RWPE2 (cell line): ENCODE results near the gene CD79B.
"Not testable (repeated sequence)": the region's sequence is repeated elsewhere in the genome, so short reads cannot be mapped to it uniquely, and the experiment has no call there.

Experiments used
- ATAC-seq: fragments of 200-7000 bp; cut with Tn5 transposase; 3 replicates; pipeline ENCODE4 v1.9.1; 2021; ENCODE audit warnings: low read depth
- DNase-seq: peaks from one replicate; pipeline ENCODE4 v3.0.0-alpha.2; 2020; ENCODE audit warnings: low spot score
- H3K27ac ChIP-seq: fragments of 450-650 bp; 2 replicates; pipeline ENCODE4 v1.5.1; 2017; ENCODE audit warnings: mild to moderate bottlenecking; ENCODE audit not compliant: poor library complexity, severe bottlenecking
- H3K27me3 ChIP-seq: fragments of 250-450 bp; sonication (Bioruptor Pico); 2 replicates; pipeline ENCODE4 v1.5.1; 2021; ENCODE audit warnings: mild to moderate bottlenecking, moderate library complexity; ENCODE audit not compliant: insufficient read depth, poor library complexity, severe bottlenecking
- H3K36me3 ChIP-seq: fragments of 250-450 bp; sonication (Bioruptor Pico); 2 replicates; pipeline ENCODE4 v1.5.1; 2020; ENCODE audit warnings: low read depth, mild to moderate bottlenecking, moderate library complexity
- H3K4me1 ChIP-seq: fragments of 250-450 bp; sonication (Bioruptor Pico); 2 replicates; pipeline ENCODE4 v1.5.1; 2021; ENCODE audit warnings: mild to moderate bottlenecking, moderate library complexity; ENCODE audit not compliant: insufficient read depth, poor library complexity, severe bottlenecking
- H3K4me3 ChIP-seq: fragments of 250-450 bp; sonication (Bioruptor Pico); 2 replicates; pipeline ENCODE4 v1.5.1; 2021; ENCODE audit warnings: mild to moderate bottlenecking, moderate library complexity; ENCODE audit not compliant: severe bottlenecking
- H3K9me3 ChIP-seq: fragments of 250-450 bp; sonication (Bioruptor Pico); 2 replicates; pipeline ENCODE4 v1.5.1; 2021; ENCODE audit warnings: mild to moderate bottlenecking, moderate library complexity; ENCODE audit not compliant: severe bottlenecking
- TF ChIP-seq, protein P1 (sequence below): fragments of 450-650 bp; IDR thresholded peaks from one replicate; pipeline ENCODE4 v1.5.1; 2017; ENCODE audit warnings: mild to moderate bottlenecking, moderate library complexity; ENCODE audit not compliant: poor library complexity, severe bottlenecking

Gene CD79B

DNA sequence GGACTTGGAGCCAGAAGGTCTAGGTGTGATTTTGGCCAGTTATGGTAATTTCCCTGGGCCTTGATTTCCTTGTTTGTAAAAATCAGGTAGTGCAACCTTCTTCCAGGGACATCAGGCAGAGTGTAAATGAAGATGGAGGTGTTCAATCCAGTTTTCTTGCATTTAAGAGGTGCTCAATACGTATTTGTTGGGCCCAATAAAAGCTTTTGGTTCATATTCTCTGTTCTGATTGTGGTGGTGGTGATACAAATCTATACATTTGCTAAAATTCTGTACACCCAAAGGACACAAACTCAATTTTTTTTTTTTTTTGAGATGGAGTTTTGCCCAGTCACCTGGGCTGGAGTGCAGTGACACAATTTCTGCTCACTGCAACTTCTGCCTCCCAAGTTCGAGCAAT, 6.0 kb downstream of the CD79B start:
- DNase-seq = no peak
- Histone ChIP-seq H3K36me3 (no peaks in the 10 kb centered on the region), H3K4me3 (no peak overlapping the region), H3K27ac (no peak overlapping the region), H3K4me1 (no peaks in the 10 kb centered on the region), H3K9me3 (no peaks in the 10 kb centered on the region), H3K27me3 (no peaks in the 10 kb centered on the region)
- TF ChIP-seq, protein P1, sequence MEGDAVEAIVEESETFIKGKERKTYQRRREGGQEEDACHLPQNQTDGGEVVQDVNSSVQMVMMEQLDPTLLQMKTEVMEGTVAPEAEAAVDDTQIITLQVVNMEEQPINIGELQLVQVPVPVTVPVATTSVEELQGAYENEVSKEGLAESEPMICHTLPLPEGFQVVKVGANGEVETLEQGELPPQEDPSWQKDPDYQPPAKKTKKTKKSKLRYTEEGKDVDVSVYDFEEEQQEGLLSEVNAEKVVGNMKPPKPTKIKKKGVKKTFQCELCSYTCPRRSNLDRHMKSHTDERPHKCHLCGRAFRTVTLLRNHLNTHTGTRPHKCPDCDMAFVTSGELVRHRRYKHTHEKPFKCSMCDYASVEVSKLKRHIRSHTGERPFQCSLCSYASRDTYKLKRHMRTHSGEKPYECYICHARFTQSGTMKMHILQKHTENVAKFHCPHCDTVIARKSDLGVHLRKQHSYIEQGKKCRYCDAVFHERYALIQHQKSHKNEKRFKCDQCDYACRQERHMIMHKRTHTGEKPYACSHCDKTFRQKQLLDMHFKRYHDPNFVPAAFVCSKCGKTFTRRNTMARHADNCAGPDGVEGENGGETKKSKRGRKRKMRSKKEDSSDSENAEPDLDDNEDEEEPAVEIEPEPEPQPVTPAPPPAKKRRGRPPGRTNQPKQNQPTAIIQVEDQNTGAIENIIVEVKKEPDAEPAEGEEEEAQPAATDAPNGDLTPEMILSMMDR = no peak
- no peak for ATAC-seq

DNA sequence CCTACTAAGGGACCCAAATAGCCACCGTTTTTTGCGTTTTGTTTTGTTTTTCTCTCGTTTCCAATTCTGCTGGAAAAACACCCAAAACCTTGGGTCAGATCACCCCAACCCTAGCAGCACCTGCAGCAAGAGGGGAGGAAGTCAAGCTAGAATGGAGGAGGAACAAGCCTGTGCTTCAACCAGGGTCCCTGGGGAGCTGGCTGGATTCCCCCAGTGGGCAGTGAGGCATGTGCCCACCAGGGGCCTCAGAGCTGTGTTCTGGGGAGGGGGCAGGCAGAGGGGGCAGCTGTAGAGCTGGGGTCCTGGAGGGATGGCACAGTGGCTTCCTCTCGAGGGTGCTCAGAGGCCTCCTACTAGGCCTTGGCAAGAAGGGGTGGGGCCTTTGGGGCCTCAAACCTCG, 6.5 kb downstream of the CD79B start:
- ATAC-seq = no peak
- H3K9me3 ChIP-seq = no peaks in the 10 kb centered on the region
- H3K36me3 ChIP-seq = no peaks in the 10 kb centered on the region
- H3K4me1 ChIP-seq = no peaks in the 10 kb centered on the region
- H3K4me3 ChIP-seq = no peak overlapping the region
- TF ChIP-seq, protein P1 = no peak
- H3K27ac ChIP-seq = no peak overlapping the region
- DNase-seq = no peak
- H3K27me3 ChIP-seq = no peaks in the 10 kb centered on the region

DNA sequence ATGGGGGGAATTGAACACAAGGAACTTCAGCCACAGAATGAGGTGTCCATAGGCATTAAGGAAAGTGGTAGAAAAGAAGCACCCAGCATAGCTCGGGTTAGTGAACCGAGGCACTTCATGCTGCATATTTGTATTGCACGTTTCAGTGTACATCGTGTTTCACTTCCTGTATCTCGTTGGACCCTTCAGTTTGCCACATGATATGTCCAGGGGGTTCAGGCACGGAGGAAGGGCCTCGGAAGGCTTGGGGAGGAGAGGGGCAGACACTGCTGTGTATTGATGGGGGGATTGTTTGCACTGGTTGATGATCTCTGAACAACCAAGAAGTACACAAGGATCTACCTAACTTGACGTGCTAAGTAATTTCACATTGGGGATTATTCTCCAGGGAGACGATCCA, 9.7 kb downstream of the CD79B start:
- H3K4me3 ChIP-seq, H3K4me1 ChIP-seq, ATAC-seq, H3K36me3 ChIP-seq, DNase-seq, H3K27me3 ChIP-seq, H3K9me3 ChIP-seq, H3K27ac ChIP-seq: not testable (repeated sequence)

DNA sequence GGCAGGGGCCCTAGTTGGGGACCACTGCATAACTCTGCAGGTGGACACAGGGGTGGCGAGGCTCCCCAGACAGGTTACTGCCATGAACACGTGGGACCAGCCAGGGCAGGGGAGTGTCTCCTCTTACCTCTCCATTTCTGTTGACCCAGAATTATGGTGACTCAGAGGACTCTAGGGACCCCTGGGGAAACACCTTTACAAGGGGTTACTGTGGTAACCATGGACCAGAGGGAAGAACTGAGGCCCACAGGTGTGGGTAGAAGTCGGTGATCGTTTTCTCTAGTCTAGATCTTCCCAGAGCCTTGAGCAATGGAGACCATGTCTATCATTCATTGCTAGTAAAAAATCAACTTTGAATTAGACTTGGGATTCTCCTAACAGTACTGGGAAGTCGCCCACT, 11.4 kb downstream of the CD79B start:
- H3K9me3 ChIP-seq, H3K4me3 ChIP-seq, H3K27me3 ChIP-seq, H3K27ac ChIP-seq, H3K36me3 ChIP-seq, H3K4me1 ChIP-seq, DNase-seq, ATAC-seq: not testable (repeated sequence)

GRCh38 chr17:63920050-63920449, 12.1 kb downstream of the CD79B start:
- not testable (repeated sequence) for H3K27ac ChIP-seq, H3K4me3 ChIP-seq, DNase-seq, H3K27me3 ChIP-seq, H3K36me3 ChIP-seq, H3K9me3 ChIP-seq, H3K4me1 ChIP-seq, ATAC-seq

DNA sequence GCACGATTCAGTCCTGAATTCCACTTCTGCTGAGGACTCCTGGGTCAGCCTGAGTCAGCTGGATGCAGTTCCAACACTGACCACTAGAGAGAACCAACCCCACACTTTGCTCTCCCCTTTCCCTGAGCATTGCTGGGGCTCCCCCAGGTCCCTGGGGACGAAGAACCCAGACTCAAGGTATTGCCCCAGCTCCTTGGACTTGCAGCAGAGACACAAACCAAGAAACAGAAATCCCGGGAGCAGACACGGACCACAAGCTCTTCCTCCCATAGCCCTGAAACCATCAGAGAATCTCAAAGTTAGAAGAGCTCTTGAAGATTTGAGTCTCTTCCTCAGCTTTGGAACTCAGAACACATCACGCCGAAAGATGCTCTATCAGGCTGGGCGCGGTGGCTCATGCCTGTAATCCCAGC, 12.8 kb downstream of the CD79B start:
- Histone ChIP-seq H3K36me3 (no peaks in the 10 kb centered on the region), H3K9me3 (no peaks in the 10 kb centered on the region), H3K4me1 (no peaks in the 10 kb centered on the region), H3K27me3 (peaks cover 2% of the 10 kb centered on the region), H3K27ac (no peak overlapping the region), H3K4me3 (no peak overlapping the region)
- TF ChIP-seq, protein P1 = peak; percentile 86
- DNase-seq (no peak), ATAC-seq (peak; percentile 77; the same call in 2 of the 3 replicates)

DNA sequence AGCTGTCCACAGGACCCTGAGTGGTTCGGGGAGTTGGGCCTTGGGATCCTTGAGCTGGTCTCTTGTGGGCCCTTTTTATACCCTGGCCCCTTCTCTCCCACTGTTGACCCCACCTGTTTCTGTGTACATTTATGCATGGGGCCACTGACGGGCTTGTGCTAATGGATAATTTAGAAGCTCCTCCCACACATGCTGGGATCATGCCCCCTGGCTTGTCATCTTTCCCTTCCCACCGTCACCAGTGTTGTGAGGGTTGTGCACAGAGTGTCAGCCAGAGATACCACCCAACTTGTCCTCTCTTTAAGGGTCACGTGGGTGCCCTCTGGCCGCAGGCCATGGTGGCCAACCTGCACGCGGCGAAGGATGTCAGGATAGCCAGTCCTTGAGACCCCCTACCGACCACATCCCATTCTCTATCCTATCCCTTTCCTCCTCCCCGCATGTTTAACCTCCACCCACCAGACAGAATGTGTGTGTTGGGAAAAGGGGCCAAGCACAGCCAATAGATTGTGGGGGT, 13.3 kb downstream of the CD79B start, which contains the start of gene GH1:
Gene GH1 (minus strand): TSS at position 51 of the 517 bp plus-strand sequence. CDS start 63 bp downstream, outside the sequence.
- not testable (repeated sequence) for H3K9me3 ChIP-seq, DNase-seq, H3K4me1 ChIP-seq, ATAC-seq, H3K36me3 ChIP-seq, H3K4me3 ChIP-seq, H3K27me3 ChIP-seq, H3K27ac ChIP-seq
